ENCODE data around the gene RPIA. TPM values are rescaled to one million over a fixed set of nuclear protein-coding genes. Genes with fewer than 3 reads are reported as not detected.

RPIA gene
- total and polyA plus RNA-seq, 2 of the 13 experiments (the other 11 are each of a cell fraction or from before 2014, with no cell fraction given), result 13.3 to 23.9 TPM

- ATAC-seq, result no peak
- Histone ChIP-seq H4K20me1 (ENCODE audit: insufficient read depth, low read length) (no peaks in the 10 kb centered on the region), H3K79me2 (ENCODE audit: insufficient read depth, low read length) (no peaks in the 10 kb centered on the region), H3K9ac (ENCODE audit: insufficient read depth, low read depth, low read length) (no peak overlapping the region), H2AFZ (ENCODE audit: low read length) (no peak overlapping the region), H3K27me3 (ENCODE audit: control insufficient read depth in 1 of 2, insufficient read depth in 2 of 2, low read length in 2 of 2) (no peaks in the 10 kb centered on the region), H3K4me1 (ENCODE audit: insufficient read depth, low read length) (peaks cover 13% of the 10 kb centered on the region), H3K4me3 (replicated peaks in 1 of 3; ENCODE audit: insufficient read depth in 1 of 3, low read depth in 2 of 3, low read length in 3 of 3) (no peak overlapping the region), H3K4me2 (ENCODE audit: low read depth, low read length) (no peak overlapping the region), H3K9me3 (ENCODE audit: low read length) (no peaks in the 10 kb centered on the region), H3K27ac (ENCODE audit: extremely low read length, insufficient read depth, low read length) (no peak overlapping the region), H3K36me3 (replicated peaks in 1 of 2; ENCODE audit: control insufficient read depth in 1 of 2, insufficient read depth in 2 of 2, low read length in 2 of 2) (no peaks in the 10 kb centered on the region)
- intact Hi-C loops (cut with micrococcal nuclease; ENCODE audit: unreplicated experiment), result no loop called here
- no TSS peak for BruUV-seq (replicated peaks)
- TF ChIP-seq MAFG (CRISPR knock-in tag; IDR thresholded peaks at IDR 0.05) (no peak), NCOA2 (CRISPR knock-in tag; IDR thresholded peaks at IDR 0.05) (no peak), ZSCAN31 (CRISPR knock-in tag; IDR thresholded peaks at IDR 0.05; ENCODE audit: low read depth) (no peak), MZF1 (CRISPR knock-in tag; IDR thresholded peaks at IDR 0.05; ENCODE audit: borderline replicate concordance) (no peak), NR1H2 (CRISPR knock-in tag; IDR thresholded peaks at IDR 0.05; ENCODE audit: borderline replicate concordance, low read depth) (no peak), BHLHE40 (IDR thresholded peaks at IDR 0.05; ENCODE audit: low read length) (no peak), SRY (CRISPR knock-in tag; IDR thresholded peaks at IDR 0.05) (no peak), MED1 (CRISPR knock-in tag; IDR thresholded peaks at IDR 0.05) (no peak), GATAD1 (CRISPR knock-in tag; IDR thresholded peaks at IDR 0.05) (no peak), ZNF850 (CRISPR knock-in tag; conservative IDR thresholded peaks at IDR 0.05) (no peak), ZNF276 (CRISPR knock-in tag; IDR thresholded peaks at IDR 0.05; ENCODE audit: low read depth) (no peak), FOXP4 (CRISPR knock-in tag; IDR thresholded peaks at IDR 0.05) (no peak), ZNF251 (CRISPR knock-in tag; IDR thresholded peaks at IDR 0.05) (no peak), ZNF180 (CRISPR knock-in tag; IDR thresholded peaks at IDR 0.05; ENCODE audit: borderline replicate concordance, low read depth) (no peak), ZNF556 (CRISPR knock-in tag; IDR thresholded peaks at IDR 0.05; ENCODE audit: borderline replicate concordance) (no peak), SYNCRIP (IDR thresholded peaks at IDR 0.05; ENCODE audit: insufficient read depth, low read depth, low read length) (no peak), TBL1XR1 (IDR thresholded peaks at IDR 0.05; ENCODE audit: borderline replicate concordance, low read length, partially characterized antibody) (no peak)
- DNase-seq (ENCODE audit: low spot score), result no peak
- WGBS (ENCODE audit: low lambda C conversion rate), result 89% methylated on average over 2 of the region's 2 CpGs
- in situ Hi-C loops (cut with HindIII; ENCODE audit: extremely low pct_ligation_motif_present, low pct_unique_long_range_greater_than_20kb), result loop anchor here (5.0 kb wide), 1 partner anchor 75 kb away; no protein-coding TSS in a partner anchor
- ChIA-PET CTCF (ENCODE audit: low intra/inter-chr PET ratio, low total read pairs) (interaction anchor here (1.2 kb wide), 1 partner anchor 77 kb away, joined by 3 read pairs; no protein-coding TSS in a partner anchor), POLR2A (interaction anchor here (0.8 kb wide), 1 partner anchor 39 kb away, joined by 3 read pairs; no protein-coding TSS in a partner anchor)
- no peak for FAIRE-seq
Observed at GRCh38 chr2:88667219-88667618, 24.3 kb upstream of the RPIA start.

Data from HepG2 (cell line).